BLaER1 treated with 17β-estradiol and CSF1 and Interleukin-3, amounts not matched to agents 10 nM and 100 nM (cell line): Measurements from ENCODE around the gene TNNT1.
A peak's percentile ranks its signal among the peaks of the same experiment; 100 is the strongest.

Source experiments
- H3K27ac ChIP-seq, 11 experiments: shearing (Covaris generic); formaldehyde crosslinking; 2 replicates each; pipeline ENCODE4 v1.8.1; 2022
- H3K27me3 ChIP-seq, 11 experiments: shearing (Covaris generic); formaldehyde crosslinking; 2 replicates each; pipeline ENCODE4 v1.8.1; 2022
- H3K36me3 ChIP-seq, 11 experiments: shearing (Covaris generic); formaldehyde crosslinking; 2 replicates each; pipeline ENCODE4 v1.8.1; 2022
- H3K4me1 ChIP-seq, 10 experiments: shearing (Covaris generic); formaldehyde crosslinking; 2 replicates each; pipeline ENCODE4 v1.8.1; 2022
- H3K4me2 ChIP-seq, 11 experiments: shearing (Covaris generic); formaldehyde crosslinking; 2 replicates each; pipeline ENCODE4 v1.8.1; 2022
- H3K4me3 ChIP-seq, 10 experiments: shearing (Covaris generic); formaldehyde crosslinking; 2 replicates each; pipeline ENCODE4 v1.8.1; 2022
- H3K9ac ChIP-seq, 11 experiments: shearing (Covaris generic); formaldehyde crosslinking; 2 replicates each; pipeline ENCODE4 v1.8.1; 2022
- H3K9me3 ChIP-seq, 11 experiments: shearing (Covaris generic); formaldehyde crosslinking; replicated peaks in 1 of 11; 2 replicates each; pipeline ENCODE4 v1.8.1; 2022
- H4K20me1 ChIP-seq, 11 experiments: shearing (Covaris generic); formaldehyde crosslinking; 2 replicates each; pipeline ENCODE4 v1.8.1; 2022
- Cebpa-rat ChIP-seq, 11 experiments: shearing (Covaris generic); IDR thresholded peaks; 2 replicates each; pipeline ENCODE4 v1.8.1; 2022

Gene TNNT1

GRCh38 chr19:55118401-55118991 lies 30.5 kb downstream of the TNNT1 start:
- peak overlapping the region; percentile 79 to 97 (median 88) for H3K4me2 ChIP-seq
- H3K36me3 ChIP-seq: peaks cover 0 to 16% (median 3%) of the 10 kb centered on the region in 11 experiments; a peak in 8 of 22 replicates
- peak overlapping the region; percentile 69 to 100 (median 100) for H3K4me3 ChIP-seq
- H4K20me1 ChIP-seq: peaks cover 25 to 38% (median 36%) of the 10 kb centered on the region in 11 experiments
- TF ChIP-seq Cebpa-rat (IDR thresholded peaks at IDR 0.05): no peak
- peak overlapping the region; percentile 36 to 94 (median 81); a peak in 21 of 22 replicates for H3K27ac ChIP-seq
- H3K4me1 ChIP-seq: peaks cover 35 to 44% (median 41%) of the 10 kb centered on the region in 10 experiments
- no peaks in the 10 kb centered on the region for H3K9me3 ChIP-seq
- H3K27me3 ChIP-seq: peaks cover 0 to 6% (median 0%) of the 10 kb centered on the region in 11 experiments; a peak in 3 of 22 replicates
- peak overlapping the region; percentile 77 to 99 (median 85); a peak in 21 of 22 replicates for H3K9ac ChIP-seq

- H3K36me3 ChIP-seq: peaks cover 5 to 22% (median 9%) of the 10 kb centered on the region in 11 experiments; a peak in 21 of 22 replicates
- H3K4me3 ChIP-seq: peak overlapping the region; percentile 69 to 100 (median 100)
- H3K9me3 ChIP-seq: no peaks in the 10 kb centered on the region
- H3K27me3 ChIP-seq: peaks cover 0 to 1% (median 0%) of the 10 kb centered on the region in 11 experiments; a peak in 1 of 22 replicates
- H3K4me2 ChIP-seq: peak overlapping the region; percentile 79 to 97 (median 88)
- H3K9ac ChIP-seq: peak overlapping the region; percentile 77 to 99 (median 96)
- TF ChIP-seq Cebpa-rat (IDR thresholded peaks at IDR 0.05): no peak
- H4K20me1 ChIP-seq: peaks cover 31 to 44% (median 43%) of the 10 kb centered on the region in 11 experiments
- peaks cover 42 to 51% (median 48%) of the 10 kb centered on the region in 10 experiments for H3K4me1 ChIP-seq
- peak overlapping the region; percentile 36 to 94 (median 82); a peak in 21 of 22 replicates for H3K27ac ChIP-seq
These were observed 31.2 kb downstream of the TNNT1 start for GRCh38 chr19:55117663-55118391.

GRCh38 chr19:55116859-55117662 lies 31.9 kb downstream of the TNNT1 start, which contains the start of gene PPP1R12C:
TSS of gene PPP1R12C (minus strand) at chr19:55117637. CDS start at chr19:55117543, 94 bp downstream.
- H4K20me1 ChIP-seq: peaks cover 39 to 52% (median 50%) of the 10 kb centered on the region in 11 experiments
- peaks cover 13 to 30% (median 16%) of the 10 kb centered on the region in 11 experiments for H3K36me3 ChIP-seq
- H3K4me1 ChIP-seq: peaks cover 43 to 54% (median 50%) of the 10 kb centered on the region in 10 experiments
- H3K4me3 ChIP-seq: peak within 1 kb of the TSS; percentile 85 to 100 (median 100)
- no peaks in the 10 kb centered on the region for H3K27me3 ChIP-seq
- no peaks in the 10 kb centered on the region for H3K9me3 ChIP-seq
- peak within 1 kb of the TSS; percentile 89 to 99 (median 95) for H3K4me2 ChIP-seq
- H3K27ac ChIP-seq: peak within 1 kb of the TSS; percentile 77 to 94 (median 92)
- TF ChIP-seq Cebpa-rat (IDR thresholded peaks at IDR 0.05): no peak
- H3K9ac ChIP-seq: peak within 1 kb of the TSS; percentile 92 to 99 (median 97)

GRCh38 chr19:55116232-55116858 lies 32.7 kb downstream of the TNNT1 start:
- peaks cover 46 to 59% (median 57%) of the 10 kb centered on the region in 11 experiments for H4K20me1 ChIP-seq
- no peaks in the 10 kb centered on the region for H3K9me3 ChIP-seq
- H3K9ac ChIP-seq: peak overlapping the region; percentile 92 to 99 (median 97)
- peaks cover 13 to 37% (median 21%) of the 10 kb centered on the region in 11 experiments for H3K36me3 ChIP-seq
- H3K4me2 ChIP-seq: peak overlapping the region; percentile 89 to 99 (median 94)
- peak overlapping the region; percentile 77 to 94 (median 92) for H3K27ac ChIP-seq
- H3K4me3 ChIP-seq: peak overlapping the region; percentile 85 to 100 (median 100)
- TF ChIP-seq Cebpa-rat (IDR thresholded peaks at IDR 0.05): no peak
- peaks cover 43 to 54% (median 49%) of the 10 kb centered on the region in 10 experiments for H3K4me1 ChIP-seq
- H3K27me3 ChIP-seq: no peaks in the 10 kb centered on the region

GRCh38 chr19:55115446-55116065 lies 33.5 kb downstream of the TNNT1 start:
- Histone ChIP-seq H3K9ac (peak overlapping the region; percentile 40 to 99 (median 97); a peak in 21 of 22 replicates), H3K4me1 (peaks cover 42 to 54% (median 47%) of the 10 kb centered on the region in 10 experiments), H3K4me2 (peak overlapping the region; percentile 89 to 99 (median 94)), H3K4me3 (peak overlapping the region; percentile 85 to 100 (median 100)), H3K9me3 (no peaks in the 10 kb centered on the region), H4K20me1 (peaks cover 52 to 66% (median 63%) of the 10 kb centered on the region in 11 experiments), H3K27ac (peak overlapping the region in 10 of 11 experiments; percentile 49 to 94 (median 92); a peak in 16 of 22 replicates), H3K27me3 (no peaks in the 10 kb centered on the region), H3K36me3 (peaks cover 15 to 43% (median 25%) of the 10 kb centered on the region in 11 experiments)
- no peak for TF ChIP-seq Cebpa-rat (IDR thresholded peaks at IDR 0.05)

GRCh38 chr19:55114566-55115145 lies 34.4 kb downstream of the TNNT1 start:
- no peak for TF ChIP-seq Cebpa-rat (IDR thresholded peaks at IDR 0.05)
- no peaks in the 10 kb centered on the region for H3K9me3 ChIP-seq
- peak overlapping the region; percentile 89 to 99 (median 94) for H3K4me2 ChIP-seq
- H4K20me1 ChIP-seq: peaks cover 61 to 75% (median 72%) of the 10 kb centered on the region in 11 experiments
- H3K4me1 ChIP-seq: peaks cover 42 to 53% (median 47%) of the 10 kb centered on the region in 10 experiments
- H3K36me3 ChIP-seq: peaks cover 24 to 52% (median 34%) of the 10 kb centered on the region in 11 experiments
- H3K27me3 ChIP-seq: no peaks in the 10 kb centered on the region
- H3K4me3 ChIP-seq: 0 out of 20 replicates have a peak overlapping the region, but pooled peaks of 1 of the 10 experiments have one; percentile 7
- peak overlapping the region in 10 of 11 experiments; percentile 9 to 97 (median 58); a peak in 15 of 22 replicates for H3K9ac ChIP-seq
- H3K27ac ChIP-seq: peak overlapping the region in 3 of 11 experiments; percentile 7 to 26 (median 15); a peak in 5 of 22 replicates

GRCh38 chr19:55113570-55114039 lies 35.4 kb downstream of the TNNT1 start:
- TF ChIP-seq Cebpa-rat (IDR thresholded peaks at IDR 0.05): no peak
- Histone ChIP-seq H3K9me3 (no peaks in the 10 kb centered on the region), H3K4me2 (peak overlapping the region; percentile 33 to 99 (median 94)), H3K9ac (peak overlapping the region in 9 of 11 experiments; percentile 16 to 97 (median 54); a peak in 13 of 22 replicates), H4K20me1 (peaks cover 72 to 85% (median 83%) of the 10 kb centered on the region in 11 experiments), H3K4me3 (no peak overlapping the region; a peak in 1 of 20 replicates), H3K27me3 (no peaks in the 10 kb centered on the region), H3K36me3 (peaks cover 34 to 63% (median 44%) of the 10 kb centered on the region in 11 experiments), H3K4me1 (peaks cover 36 to 44% (median 42%) of the 10 kb centered on the region in 10 experiments), H3K27ac (peak overlapping the region in 5 of 11 experiments; percentile 8 to 34 (median 25); a peak in 7 of 22 replicates)
